GM19455 (cell line): ENCODE data around the gene TSC22D3.
A peak's percentile ranks its signal among the peaks of the same experiment; 100 is the strongest.

Source experiments
- ATAC-seq: cut with Tn5 transposase; IDR thresholded peaks from one replicate; pipeline ENCODE4 v1.9.1; 2021; ENCODE audit not compliant: unreplicated experiment

Gene TSC22D3

DNA sequence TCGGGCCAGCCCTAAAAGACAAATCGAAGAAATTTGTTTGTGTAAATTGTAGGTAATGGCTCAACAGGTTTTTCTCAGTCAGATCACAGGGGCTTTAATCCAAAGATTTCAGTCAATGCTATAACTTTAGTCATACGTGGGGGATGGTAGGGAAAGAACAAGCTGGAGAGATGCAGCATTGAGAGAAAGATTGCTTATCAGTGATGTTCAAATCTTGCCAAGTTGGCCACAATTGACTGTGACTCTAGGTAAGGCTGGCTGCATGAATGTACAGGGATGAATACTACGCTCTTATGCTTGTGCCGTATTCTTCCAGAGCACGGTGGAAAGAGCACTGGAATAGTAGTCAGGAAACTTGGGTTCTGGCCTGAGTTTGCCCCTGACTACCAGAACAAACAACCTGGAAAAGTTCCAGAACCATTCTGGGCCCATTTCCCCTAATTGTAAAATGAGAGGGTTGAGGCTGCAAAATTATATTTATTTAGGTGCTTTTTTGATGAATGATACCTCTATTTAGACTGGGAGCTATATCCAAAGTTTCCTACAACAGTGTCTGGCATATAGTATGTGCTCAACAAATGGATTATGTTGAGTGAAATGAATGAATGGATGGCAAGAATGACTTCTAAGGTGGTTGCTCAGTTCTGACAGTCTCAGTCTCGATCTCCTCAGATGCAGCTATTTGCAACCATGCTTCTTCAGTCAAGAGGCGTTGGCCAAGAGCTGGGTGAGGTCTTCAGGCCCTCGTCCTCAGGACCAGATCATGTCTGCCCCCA is 44.4 kb downstream of the TSC22D3 start:
- no peak for ATAC-seq

DNA sequence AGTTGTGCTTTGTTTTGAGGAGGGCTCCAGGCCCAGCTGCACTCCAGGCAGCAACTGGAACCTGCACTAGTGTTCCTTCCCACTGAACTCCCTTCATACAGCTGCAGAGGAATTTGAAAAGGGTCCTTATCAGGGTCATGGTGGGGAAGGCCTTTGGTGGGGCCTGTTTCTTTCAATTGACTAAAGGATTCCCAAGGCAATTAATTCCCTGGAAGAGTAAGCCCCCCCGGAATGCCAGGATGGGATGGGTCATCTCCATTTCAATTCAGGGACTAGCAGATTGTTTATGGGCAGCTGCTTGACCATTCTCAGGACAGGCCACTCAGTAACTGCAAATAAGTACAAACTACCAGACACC is 45.3 kb downstream of the TSC22D3 start:
- ATAC-seq, result no peak

DNA sequence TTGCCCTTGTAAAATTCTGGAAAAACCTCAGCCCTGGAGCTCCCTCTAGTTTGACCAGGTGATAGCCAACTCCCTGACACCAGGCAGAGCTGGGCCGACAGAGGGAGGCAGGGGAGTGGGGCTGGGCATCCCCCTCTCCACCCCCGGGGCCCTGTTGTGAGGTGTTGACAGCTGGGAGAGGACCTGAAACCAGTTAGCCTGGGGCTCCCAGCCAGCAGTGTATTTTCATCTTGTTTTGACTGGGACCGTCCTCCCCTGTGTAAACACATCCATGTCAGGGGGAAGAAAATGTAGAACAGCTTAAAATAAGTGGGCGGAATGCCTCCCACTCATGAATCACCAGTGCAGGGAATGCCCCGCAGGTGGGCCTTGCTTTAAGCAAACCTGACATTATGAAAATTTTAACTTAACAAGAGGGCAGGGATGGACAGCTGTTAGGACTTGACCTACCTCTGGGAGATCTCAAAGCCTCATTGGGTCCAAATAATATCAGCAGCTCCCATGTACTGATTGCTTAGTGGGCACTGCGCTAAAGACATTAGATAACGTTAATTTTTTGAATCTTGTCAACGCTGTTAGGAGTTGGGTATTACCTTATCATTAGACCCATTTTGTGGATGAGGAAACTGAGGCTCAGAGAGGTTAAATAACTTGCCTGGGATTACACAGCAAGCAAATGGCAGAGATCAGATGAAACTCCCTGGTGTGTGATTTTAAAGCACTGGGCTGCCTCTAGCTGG is 45.9 kb downstream of the TSC22D3 start:
- no peak for ATAC-seq

- ATAC-seq, result no peak
Measured at GRCh38 chrX:107728371-107729099, 47.1 kb downstream of the TSC22D3 start.

DNA sequence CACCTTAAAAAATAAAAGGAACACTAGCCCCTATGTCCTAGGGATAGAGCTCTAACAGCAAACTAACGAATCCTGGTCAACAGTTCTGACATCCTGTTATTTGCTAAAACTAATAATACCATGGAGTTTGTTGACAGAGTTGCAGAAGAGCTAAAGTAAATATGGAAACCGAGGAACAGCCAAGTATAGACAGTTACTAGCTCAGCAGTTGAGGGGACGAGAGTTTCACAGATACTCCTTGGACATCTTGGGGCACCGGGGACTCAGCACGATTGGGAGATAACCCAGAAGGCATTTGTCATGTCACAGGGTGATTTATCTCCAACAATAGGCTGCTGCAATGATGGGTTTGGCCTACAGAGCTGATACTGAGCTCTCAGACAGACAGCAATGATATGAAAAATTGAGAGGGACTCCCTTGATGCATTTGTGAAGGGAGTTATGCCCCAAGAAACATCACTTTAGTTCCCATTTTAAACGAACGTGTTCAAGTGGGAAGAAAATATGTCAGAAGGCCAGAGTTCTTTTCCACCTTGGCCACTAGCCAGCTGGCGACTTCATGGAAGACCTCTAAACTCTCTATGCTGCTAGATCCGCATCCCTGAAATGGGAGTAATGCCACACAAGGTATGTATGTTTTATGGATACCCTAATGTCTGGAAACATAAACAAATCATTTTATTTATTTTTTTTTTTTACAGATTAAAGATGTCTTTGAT is 48.6 kb downstream of the TSC22D3 start:
- ATAC-seq, result no peak

- ATAC-seq, result no peak
Measured at GRCh38 chrX:107725761-107726555, 49.6 kb downstream of the TSC22D3 start.

DNA sequence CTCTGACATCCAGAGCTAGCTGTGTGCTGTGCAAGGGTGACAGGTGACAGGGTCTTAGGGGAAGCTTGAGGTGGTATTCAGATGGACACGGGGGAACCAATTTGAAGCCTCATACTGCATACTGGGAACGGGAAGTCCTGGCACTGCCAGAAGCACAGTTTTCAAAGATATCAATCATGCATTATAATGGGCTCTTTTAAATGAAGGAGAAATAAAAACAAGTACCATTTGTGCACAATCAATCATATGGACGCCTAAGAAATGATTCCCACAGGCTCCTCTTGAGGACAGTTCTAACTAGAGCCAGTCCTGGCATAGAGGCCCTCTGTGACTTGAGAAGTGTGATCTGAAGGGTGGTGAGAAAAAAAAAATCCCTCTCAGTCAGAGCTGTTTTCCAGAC is 50.9 kb downstream of the TSC22D3 start:
- ATAC-seq, result no peak

DNA sequence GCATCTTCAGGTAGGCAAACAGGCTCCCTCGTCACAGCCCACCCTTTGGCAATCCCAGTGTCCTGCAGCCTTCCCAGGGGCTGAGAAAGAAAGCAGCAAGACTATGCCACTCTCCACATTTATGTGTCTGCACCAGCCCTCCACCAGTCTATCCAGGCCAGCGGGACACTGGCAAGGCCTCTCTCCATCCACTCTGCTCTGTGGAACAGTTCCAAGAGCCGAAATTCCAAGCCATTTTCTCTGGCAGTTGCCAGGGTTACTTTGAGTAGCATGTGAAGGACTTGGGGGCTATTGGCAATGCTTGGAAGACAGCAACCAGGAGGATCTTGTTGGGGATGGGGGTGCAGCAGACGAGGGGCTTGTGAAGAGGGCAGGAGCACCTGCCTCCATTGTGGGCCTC is 52.1 kb downstream of the TSC22D3 start:
- ATAC-seq, result no peak

- ATAC-seq, result no peak
Measured at GRCh38 chrX:107721966-107722707, 53.5 kb downstream of the TSC22D3 start.

- ATAC-seq, result peak; percentile 31
Measured at GRCh38 chrX:107721318-107721717, 54.3 kb downstream of the TSC22D3 start.

- ATAC-seq, result no peak
Measured at GRCh38 chrX:107718156-107718621, 57.4 kb downstream of the TSC22D3 start.

DNA sequence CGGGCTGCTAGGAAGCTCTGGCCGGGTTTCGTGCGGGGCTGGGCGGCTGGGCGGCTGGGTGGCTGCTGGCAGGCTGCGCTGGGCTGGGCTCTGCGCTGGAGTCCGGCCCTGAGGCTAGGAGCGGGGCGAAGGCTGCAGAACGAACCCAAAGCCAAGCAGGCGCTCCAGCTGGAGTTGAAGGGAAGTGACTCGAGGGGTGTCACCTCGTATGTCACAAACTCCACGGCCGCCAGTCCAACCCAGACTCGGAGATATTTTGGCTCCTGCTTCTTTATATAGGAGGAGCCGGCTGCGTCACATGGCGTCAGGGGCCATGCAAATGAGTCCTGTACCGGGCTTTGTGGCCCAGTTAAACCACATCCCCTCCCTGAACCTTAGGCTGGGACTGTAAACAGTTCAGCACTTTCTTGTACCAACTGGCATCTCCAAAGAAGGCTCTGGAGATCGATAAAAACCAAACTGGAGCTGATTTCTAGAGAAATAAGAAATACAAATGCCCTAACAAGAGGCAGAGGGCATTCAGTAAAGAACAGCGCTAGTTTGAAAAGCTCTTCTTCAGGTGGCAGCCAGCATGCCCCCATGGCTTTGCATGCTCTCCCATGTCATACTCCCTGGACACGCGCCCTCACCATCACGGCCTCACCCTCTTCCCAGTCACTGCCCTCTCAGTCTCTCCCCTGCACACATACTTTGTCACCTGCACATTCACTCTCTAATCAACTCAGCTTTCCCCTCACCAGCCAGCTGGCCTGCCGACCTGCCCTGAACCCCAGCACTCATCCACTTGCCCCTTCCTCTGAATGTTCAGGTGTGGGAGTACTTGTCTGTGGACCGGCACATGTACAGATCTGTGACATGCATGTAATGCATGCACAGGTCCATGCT is 58.5 kb downstream of the TSC22D3 start:
- peak; percentile 86 for ATAC-seq

DNA sequence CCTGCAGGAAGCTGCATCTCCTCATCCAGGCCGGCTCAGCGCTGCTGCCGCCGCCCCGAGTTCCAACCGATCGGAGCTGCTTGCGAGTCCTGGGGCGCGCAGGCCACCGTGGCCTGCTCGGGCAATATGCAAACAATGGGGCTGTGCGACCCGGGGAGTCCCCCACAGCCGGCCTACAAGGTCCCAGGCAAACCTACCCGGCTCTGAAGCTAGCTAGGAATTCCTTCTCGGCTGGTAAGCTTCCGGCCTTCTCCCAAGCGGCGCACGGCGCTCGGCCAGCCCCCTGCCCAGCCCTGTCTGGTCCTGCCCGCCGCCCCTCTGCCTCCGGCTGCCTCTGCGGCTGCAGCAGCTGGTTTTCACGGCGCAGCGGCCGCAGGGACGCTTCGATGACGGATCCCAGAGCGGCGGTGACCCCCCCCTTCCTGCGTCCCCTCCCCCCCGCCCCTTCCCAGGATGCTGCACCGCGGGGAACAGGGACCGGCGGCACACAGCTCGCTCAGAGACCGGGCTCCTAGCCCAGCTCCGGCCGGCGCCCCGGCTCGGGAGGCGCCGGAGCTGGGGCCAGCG is 59.4 kb downstream of the TSC22D3 start:
- ATAC-seq, result peak; percentile 36

- ATAC-seq, result no peak
Measured at GRCh38 chrX:107715331-107716117, 60.1 kb downstream of the TSC22D3 start.

- ATAC-seq, result no peak
Measured at GRCh38 chrX:107714206-107714891, 61.2 kb downstream of the TSC22D3 start.

GRCh38 chrX:107713543-107714205 is 61.9 kb downstream of the TSC22D3 start:
- no peak for ATAC-seq
